H9 (cell line): ENCODE measurements around the gene ERN1. TPM values are rescaled to one million over a fixed set of nuclear protein-coding genes. Genes with fewer than 3 reads are reported as not detected.

ENCODE experiments used
- DNase-seq: peaks from one replicate; pipeline ENCODE4 v3.0.0-alpha.2; 2017
- H2AFZ ChIP-seq: one replicate; pipeline ENCODE4 v1.6.1; 2013; ENCODE audit warnings: mild to moderate bottlenecking, low read length, control low read depth, moderate library complexity
- H2AK5ac ChIP-seq: 2 replicates; pipeline ENCODE4 v1.6.1; 2013; ENCODE audit warnings: low read length, control low read depth, mixed read lengths; ENCODE audit not compliant: insufficient read length
- H2BK120ac ChIP-seq: one replicate; pipeline ENCODE4 v1.6.1; 2013; ENCODE audit warnings: low read depth, mild to moderate bottlenecking, low read length, control low read depth, inconsistent platforms; ENCODE audit not compliant: poor library complexity, severe bottlenecking
- H2BK12ac ChIP-seq: 2 replicates; pipeline ENCODE4 v1.6.1; 2013; ENCODE audit warnings: low read length, control low read depth, mixed read lengths, low read depth; ENCODE audit not compliant: insufficient read length
- H2BK15ac ChIP-seq: 2 replicates; pipeline ENCODE4 v1.6.1; 2013; ENCODE audit warnings: low read depth, low read length, control low read depth
- H2BK20ac ChIP-seq: one replicate; pipeline ENCODE4 v1.6.1; 2013; ENCODE audit warnings: low read depth, mild to moderate bottlenecking, low read length, control low read depth, inconsistent platforms; ENCODE audit not compliant: poor library complexity, severe bottlenecking
- H2BK5ac ChIP-seq: 2 replicates; pipeline ENCODE4 v1.6.1; 2013; ENCODE audit warnings: low read length, control low read depth, mixed read lengths; ENCODE audit not compliant: insufficient read length
- H3K14ac ChIP-seq: 2 replicates; pipeline ENCODE4 v1.6.1; 2013; ENCODE audit warnings: low read length, control low read depth; ENCODE audit not compliant: insufficient read depth
- H3K18ac ChIP-seq: 2 replicates; pipeline ENCODE4 v1.6.1; 2013; ENCODE audit warnings: low read depth, mild to moderate bottlenecking, mixed read lengths, low read length, control low read depth; ENCODE audit not compliant: insufficient read length
- H3K23ac ChIP-seq: 2 replicates; pipeline ENCODE4 v1.6.1; 2013; ENCODE audit warnings: low read length, control low read depth, mixed read lengths, low read depth; ENCODE audit not compliant: insufficient read length
- H3K23me2 ChIP-seq: 2 replicates; pipeline ENCODE4 v1.6.1; 2013; ENCODE audit warnings: low read depth, mild to moderate bottlenecking, mixed read lengths, low read length, control low read depth; ENCODE audit not compliant: insufficient read length, poor library complexity, severe bottlenecking
- H3K27ac ChIP-seq: 2 replicates; pipeline ENCODE4 v1.5.1; 2013; ENCODE audit warnings: low read length, control low read depth, mixed read lengths, low read depth; ENCODE audit not compliant: insufficient read length
- H3K27me3 ChIP-seq: 2 replicates; pipeline ENCODE4 v1.6.1; 2013; ENCODE audit warnings: low read length, control low read depth, inconsistent platforms; ENCODE audit not compliant: insufficient read depth
- H3K4ac ChIP-seq: 2 replicates; pipeline ENCODE4 v1.6.1; 2013; ENCODE audit warnings: low read depth, mild to moderate bottlenecking, control low read depth, inconsistent platforms, low read length, moderate library complexity
- H3K4me1 ChIP-seq: 2 replicates; pipeline ENCODE4 v1.6.1; 2013; ENCODE audit warnings: low read length, control low read depth, inconsistent platforms; ENCODE audit not compliant: insufficient read depth
- H3K4me2 ChIP-seq: 2 replicates; pipeline ENCODE4 v1.6.1; 2013; ENCODE audit warnings: low read length, control low read depth, mixed read lengths; ENCODE audit not compliant: insufficient read length, insufficient read depth
- H3K56ac ChIP-seq: 2 replicates; pipeline ENCODE4 v1.6.1; 2013; ENCODE audit warnings: low read depth, mild to moderate bottlenecking, mixed read lengths, low read length, control low read depth; ENCODE audit not compliant: insufficient read length
- H3K79me1 ChIP-seq: 2 replicates; pipeline ENCODE4 v1.6.1; 2013; ENCODE audit warnings: low read depth, mild to moderate bottlenecking, moderate library complexity, low read length, control low read depth, inconsistent platforms; ENCODE audit not compliant: insufficient read depth, poor library complexity, severe bottlenecking
- H3K79me2 ChIP-seq: 2 replicates; pipeline ENCODE4 v1.6.1; 2013; ENCODE audit warnings: low read length, control low read depth, inconsistent platforms; ENCODE audit not compliant: insufficient read depth
- H3K9ac ChIP-seq: 2 replicates; pipeline ENCODE4 v1.6.1; 2013; ENCODE audit warnings: low read length, control low read depth, mixed read lengths; ENCODE audit not compliant: insufficient read length; ENCODE audit errors: extremely low read depth
- H3K9me3 ChIP-seq: one replicate; pipeline ENCODE4 v1.6.1; 2013; ENCODE audit warnings: low read depth, low read length, inconsistent platforms; ENCODE audit not compliant: control insufficient read depth
- H3T11ph ChIP-seq: one replicate; pipeline ENCODE4 v1.6.1; 2013; ENCODE audit warnings: mild to moderate bottlenecking, low read length, control low read depth, inconsistent platforms
- H4K20me1 ChIP-seq: one replicate; pipeline ENCODE4 v1.6.1; 2013; ENCODE audit not compliant: control insufficient read depth, insufficient read length, insufficient read depth
- H4K5ac ChIP-seq: 2 replicates; pipeline ENCODE4 v1.6.1; 2013; ENCODE audit warnings: low read depth, mild to moderate bottlenecking, mixed read lengths, low read length, control low read depth; ENCODE audit not compliant: insufficient read length
- H4K8ac ChIP-seq: replicated peaks from 2 replicates; pipeline ENCODE4 v1.6.1; 2013; ENCODE audit warnings: low read length, control low read depth, mixed read lengths, low read depth; ENCODE audit not compliant: insufficient read length
- H4K91ac ChIP-seq: 2 replicates; pipeline ENCODE4 v1.6.1; 2013; ENCODE audit warnings: low read depth, mild to moderate bottlenecking, moderate library complexity, mixed read lengths, low read length, control low read depth; ENCODE audit not compliant: insufficient read length
- H3K27ac Mint-ChIP-seq, 3 experiments: 2 replicates in 2 of 3; 3 replicates in 1 of 3; pipeline ENCODE4 v1.8.0; 2020 to 2021; ENCODE audit warnings: mixed read lengths in 3 of 3, mild to moderate bottlenecking in 1 of 3, moderate library complexity in 1 of 3
- H3K27me3 Mint-ChIP-seq: 2 replicates; pipeline ENCODE4 v1.8.0; 2021; ENCODE audit warnings: low read depth, mild to moderate bottlenecking, moderate library complexity, mixed read lengths
- H3K36me3 Mint-ChIP-seq, 3 experiments: 2 replicates in 2 of 3; 3 replicates in 1 of 3; pipeline ENCODE4 v1.8.0; 2020 to 2021; ENCODE audit warnings: low read depth in 3 of 3, mixed read lengths in 3 of 3; ENCODE audit not compliant: insufficient read depth in 1 of 3
- H3K4me1 Mint-ChIP-seq, 2 experiments: 2 replicates each; pipeline ENCODE4 v1.8.0; 2020; ENCODE audit warnings: mixed read lengths in 2 of 2
- H3K4me3 Mint-ChIP-seq, 2 experiments: 2 replicates in 1 of 2; 3 replicates in 1 of 2; pipeline ENCODE4 v1.8.0; 2020 to 2021; ENCODE audit warnings: mild to moderate bottlenecking in 2 of 2, mixed read lengths in 2 of 2, moderate library complexity in 1 of 2
- H3K9me3 Mint-ChIP-seq, 2 experiments: 2 replicates in 1 of 2; 3 replicates in 1 of 2; pipeline ENCODE4 v1.8.0; 2020; ENCODE audit warnings: mild to moderate bottlenecking in 2 of 2, mixed read lengths in 2 of 2, moderate library complexity in 1 of 2
- CTCF ChIP-seq: fragments of 200-600 bp; sonication (generic); conservative IDR thresholded peaks from 3 replicates; pipeline ENCODE4 v1.8.0; 2021; ENCODE audit warnings: antibody characterized with exemption, mild to moderate bottlenecking
- WGBS: extraction: QIAGEN DNeasy Blood & Tissue Kit; methylation state at CpG from one replicate; pipeline ENCODE4 v1.1.7; 2013; ENCODE audit warnings: missing lambda C conversion rate, low lambda C conversion rate, mixed read lengths; ENCODE audit not compliant: insufficient read length; ENCODE audit errors: extremely low coverage; 5-methylcytosine and 5-hydroxymethylcytosine counted together
- total RNA-seq: library from RNA; stranded (reverse); gene quantifications from 2 replicates; pipeline ENCODE4 v1.2.1, GENCODE V29; 2021

The ERN1 gene
- total RNA-seq, 1 experiment from 2014 or later = 5.0 TPM

DNA sequence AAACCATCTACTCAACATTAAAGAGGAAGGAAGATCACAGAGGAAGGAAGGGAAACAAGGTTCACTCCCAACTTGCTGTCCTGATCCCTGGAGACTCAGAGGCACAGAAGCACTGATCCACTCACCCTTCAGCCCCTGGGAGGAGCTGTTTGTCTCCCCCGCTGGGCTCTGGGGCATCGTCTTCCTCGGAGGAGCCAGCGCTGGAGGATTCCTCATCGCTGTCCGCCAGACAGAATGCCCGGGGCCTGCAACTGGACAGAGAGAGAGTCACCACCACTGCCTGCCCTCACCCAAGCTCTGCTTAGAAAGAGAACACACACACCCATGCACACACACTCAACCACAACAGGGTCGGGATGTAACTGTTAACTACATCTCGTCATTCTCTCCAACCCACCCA, 24.8 kb upstream of the ERN1 start:
- no peak overlapping the region for H3K9ac ChIP-seq
- Mint-ChIP-seq H3K9me3 (no peaks in the 10 kb centered on the region), H3K27me3 (no peaks in the 10 kb centered on the region), H3K4me1 (peaks cover 26 to 29% of the 10 kb centered on the region in 2 experiments), H3K27ac (no peak overlapping the region), H3K36me3 (peaks cover 0 to 17% (median 2%) of the 10 kb centered on the region in 3 experiments; a peak in 4 of 7 replicates), H3K4me3 (no peak overlapping the region)
- no peak overlapping the region for H2BK15ac ChIP-seq
- peaks cover 3% of the 10 kb centered on the region for H3K4me1 ChIP-seq
- H3K79me2 ChIP-seq = no peaks in the 10 kb centered on the region
- H3K27ac ChIP-seq = no peak overlapping the region
- no peak overlapping the region for H3K14ac ChIP-seq
- no peaks in the 10 kb centered on the region for H3K9me3 ChIP-seq
- H4K8ac ChIP-seq = no peak overlapping the region
- no peak overlapping the region for H2BK12ac ChIP-seq
- no CpG with 5 or more reads among the region's 9 CpGs for WGBS
- no peak overlapping the region for H2BK120ac ChIP-seq
- no peak overlapping the region for H2BK5ac ChIP-seq
- H2AK5ac ChIP-seq = no peak overlapping the region
- no peak overlapping the region for H3K23ac ChIP-seq
- no peak overlapping the region for H3K4ac ChIP-seq
- H3T11ph ChIP-seq = no peak overlapping the region
- no peak overlapping the region for H3K18ac ChIP-seq
- H3K23me2 ChIP-seq = no peaks in the 10 kb centered on the region
- H3K4me2 ChIP-seq = no peak overlapping the region
- no peaks in the 10 kb centered on the region for H4K20me1 ChIP-seq
- TF ChIP-seq CTCF = no peak
- no peak overlapping the region for H2BK20ac ChIP-seq
- no peak overlapping the region for H4K5ac ChIP-seq
- no peak for DNase-seq
- no peaks in the 10 kb centered on the region for H3K27me3 ChIP-seq
- no peak overlapping the region for H4K91ac ChIP-seq
- H2AFZ ChIP-seq = no peak overlapping the region
- H3K79me1 ChIP-seq = no peaks in the 10 kb centered on the region
- H3K56ac ChIP-seq = no peak overlapping the region
